Esophagus muscularis mucosa (tissue), 3 donors: ENCODE measurements around the gene SPP1.

Source experiments
- EP300 ChIP-seq: sonication (generic); formaldehyde crosslinking; IDR thresholded peaks from one replicate; pipeline ENCODE4 v1.6.1; 2017; ENCODE audit warnings: antibody characterized with exemption
- TF ChIP-seq, protein P1 (sequence below), 3 experiments: fragments of 200-600 bp in 2 of 3; fragments of 450-650 bp in 1 of 3; sonication (generic) in 2 of 3; IDR thresholded peaks; one replicate each; pipeline ENCODE4 v1.5.1; 2017 to 2019; ENCODE audit warnings: antibody characterized with exemption in 3 of 3, mild to moderate bottlenecking in 2 of 3, moderate library complexity in 1 of 3

DNA sequence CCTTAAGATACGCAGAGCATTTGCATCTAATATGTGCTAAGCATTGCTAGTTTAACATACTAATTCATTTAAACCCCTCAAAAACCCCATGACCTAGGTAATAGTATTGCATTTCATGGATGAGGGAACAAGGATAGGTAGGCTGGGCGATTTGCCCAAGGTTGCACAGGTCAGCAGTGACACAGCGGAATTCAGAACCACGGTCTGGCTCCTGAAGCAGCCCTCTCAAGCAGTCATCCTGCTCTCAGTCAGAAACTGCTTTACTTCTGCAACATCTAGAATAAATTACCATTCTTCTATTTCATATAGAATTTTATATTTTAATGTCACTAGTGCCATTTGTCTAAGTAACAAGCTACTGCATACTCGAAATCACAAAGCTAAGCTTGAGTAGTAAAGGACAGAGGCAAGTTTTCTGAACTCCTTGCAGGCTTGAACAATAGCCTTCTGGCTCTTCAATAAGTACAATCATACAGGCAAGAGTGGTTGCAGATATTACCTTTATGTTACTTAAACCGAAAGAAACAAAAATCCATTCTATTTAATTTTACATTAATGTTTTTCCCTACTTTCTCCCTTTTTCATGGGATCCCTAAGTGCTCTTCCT, 555 bp upstream of the SPP1 start:
- TF ChIP-seq EP300: no peak
- TF ChIP-seq, protein P1, sequence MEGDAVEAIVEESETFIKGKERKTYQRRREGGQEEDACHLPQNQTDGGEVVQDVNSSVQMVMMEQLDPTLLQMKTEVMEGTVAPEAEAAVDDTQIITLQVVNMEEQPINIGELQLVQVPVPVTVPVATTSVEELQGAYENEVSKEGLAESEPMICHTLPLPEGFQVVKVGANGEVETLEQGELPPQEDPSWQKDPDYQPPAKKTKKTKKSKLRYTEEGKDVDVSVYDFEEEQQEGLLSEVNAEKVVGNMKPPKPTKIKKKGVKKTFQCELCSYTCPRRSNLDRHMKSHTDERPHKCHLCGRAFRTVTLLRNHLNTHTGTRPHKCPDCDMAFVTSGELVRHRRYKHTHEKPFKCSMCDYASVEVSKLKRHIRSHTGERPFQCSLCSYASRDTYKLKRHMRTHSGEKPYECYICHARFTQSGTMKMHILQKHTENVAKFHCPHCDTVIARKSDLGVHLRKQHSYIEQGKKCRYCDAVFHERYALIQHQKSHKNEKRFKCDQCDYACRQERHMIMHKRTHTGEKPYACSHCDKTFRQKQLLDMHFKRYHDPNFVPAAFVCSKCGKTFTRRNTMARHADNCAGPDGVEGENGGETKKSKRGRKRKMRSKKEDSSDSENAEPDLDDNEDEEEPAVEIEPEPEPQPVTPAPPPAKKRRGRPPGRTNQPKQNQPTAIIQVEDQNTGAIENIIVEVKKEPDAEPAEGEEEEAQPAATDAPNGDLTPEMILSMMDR (IDR thresholded peaks at IDR 0.05): no peak
